Ovary (tissue), 3 donors: Measurements from ENCODE around the gene PPP1R9B.

Source experiments
- EP300 ChIP-seq: sonication (generic); formaldehyde crosslinking; IDR thresholded peaks from one replicate; pipeline ENCODE4 v1.6.1; 2017; ENCODE audit warnings: antibody characterized with exemption
- POLR2A ChIP-seq: fragments of 450-650 bp; IDR thresholded peaks from one replicate; pipeline ENCODE4 v1.6.1; 2017; ENCODE audit warnings: antibody characterized with exemption, mild to moderate bottlenecking, moderate library complexity
- TF ChIP-seq, protein P1 (sequence below), 3 donors: fragments of 450-650 bp in 2 of 3; fragments of 200-600 bp in 1 of 3; IDR thresholded peaks; one replicate each; pipeline versions ENCODE4 v1.5.1 to v1.8.0; 2016 to 2022; ENCODE audit warnings: antibody characterized with exemption in 3 of 3, mild to moderate bottlenecking in 1 of 3
- donor health status: DM: no; HTN: no; CAD: no.

DNA sequence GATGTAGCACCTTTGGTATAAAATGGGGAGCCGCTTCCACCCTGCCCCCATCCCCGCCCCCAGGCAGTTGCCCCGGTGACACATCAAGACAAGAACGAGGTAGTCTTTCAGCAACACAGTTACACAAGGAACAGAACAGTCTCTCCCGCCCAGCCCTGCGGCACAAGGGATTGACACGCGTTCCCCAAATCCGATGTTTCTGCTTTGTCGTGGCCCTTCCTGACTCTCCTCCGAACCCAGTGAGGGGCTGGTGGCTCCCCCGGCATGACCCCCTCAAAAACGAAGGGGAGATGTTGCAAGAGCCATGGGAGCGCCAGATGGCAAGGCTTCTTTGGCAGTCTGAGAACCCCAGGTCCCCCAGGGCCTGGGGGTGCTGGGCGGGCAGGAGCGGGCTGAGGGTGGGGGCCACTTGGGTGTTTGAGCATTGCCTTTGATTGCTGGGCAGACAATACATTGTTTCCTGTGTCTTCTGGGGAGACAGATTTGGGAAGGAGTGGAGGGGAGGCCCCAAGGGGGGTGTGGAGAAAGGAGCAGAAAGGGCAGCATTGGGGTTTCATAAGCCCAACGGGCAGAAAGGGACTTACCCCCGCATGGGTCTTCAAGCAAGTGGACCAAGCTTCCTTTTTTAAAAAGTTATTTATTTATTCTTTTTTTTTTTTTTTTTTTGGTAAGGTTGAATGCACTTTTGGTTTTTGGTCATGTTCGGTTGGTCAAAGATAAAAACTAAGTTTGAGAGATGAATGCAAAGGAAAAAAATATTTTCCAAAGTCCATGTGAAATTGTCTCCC lies 34.3 kb upstream of the PPP1R9B start:
- TF ChIP-seq EP300 (no peak), POLR2A (no peak)
- TF ChIP-seq, protein P1, sequence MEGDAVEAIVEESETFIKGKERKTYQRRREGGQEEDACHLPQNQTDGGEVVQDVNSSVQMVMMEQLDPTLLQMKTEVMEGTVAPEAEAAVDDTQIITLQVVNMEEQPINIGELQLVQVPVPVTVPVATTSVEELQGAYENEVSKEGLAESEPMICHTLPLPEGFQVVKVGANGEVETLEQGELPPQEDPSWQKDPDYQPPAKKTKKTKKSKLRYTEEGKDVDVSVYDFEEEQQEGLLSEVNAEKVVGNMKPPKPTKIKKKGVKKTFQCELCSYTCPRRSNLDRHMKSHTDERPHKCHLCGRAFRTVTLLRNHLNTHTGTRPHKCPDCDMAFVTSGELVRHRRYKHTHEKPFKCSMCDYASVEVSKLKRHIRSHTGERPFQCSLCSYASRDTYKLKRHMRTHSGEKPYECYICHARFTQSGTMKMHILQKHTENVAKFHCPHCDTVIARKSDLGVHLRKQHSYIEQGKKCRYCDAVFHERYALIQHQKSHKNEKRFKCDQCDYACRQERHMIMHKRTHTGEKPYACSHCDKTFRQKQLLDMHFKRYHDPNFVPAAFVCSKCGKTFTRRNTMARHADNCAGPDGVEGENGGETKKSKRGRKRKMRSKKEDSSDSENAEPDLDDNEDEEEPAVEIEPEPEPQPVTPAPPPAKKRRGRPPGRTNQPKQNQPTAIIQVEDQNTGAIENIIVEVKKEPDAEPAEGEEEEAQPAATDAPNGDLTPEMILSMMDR (IDR thresholded peaks at IDR 0.05), result no peak
